GM19238 (cell line): ENCODE measurements around the gene SEMA4F.

Experiments used
- DNase-seq: peaks from one replicate; pipeline ENCODE4 v3.0.0; 2011; ENCODE audit warnings: low spot score; ENCODE audit not compliant: insufficient read length

SEMA4F gene

GRCh38 chr2:74703373-74703772 lies 49.3 kb downstream of the SEMA4F start:
- DNase-seq = no peak

- DNase-seq = no peak
Measured at GRCh38 chr2:74704216-74704615, 50.2 kb downstream of the SEMA4F start.

- DNase-seq = no peak
Measured at GRCh38 chr2:74706741-74707140, 52.7 kb downstream of the SEMA4F start.

- no peak for DNase-seq
Measured at GRCh38 chr2:74707837-74708236, 53.8 kb downstream of the SEMA4F start.

- DNase-seq = no peak
Measured at GRCh38 chr2:74708296-74708695, 54.2 kb downstream of the SEMA4F start.

- DNase-seq = no peak
Measured at GRCh38 chr2:74708883-74709282, 54.8 kb downstream of the SEMA4F start.

GRCh38 chr2:74712223-74713053 lies 58.4 kb downstream of the SEMA4F start:
- no peak for DNase-seq

GRCh38 chr2:74714691-74715080 lies 60.6 kb downstream of the SEMA4F start:
- DNase-seq = no peak

- DNase-seq = peak; percentile 73
Measured at GRCh38 chr2:74715081-74715791, 61.2 kb downstream of the SEMA4F start.

GRCh38 chr2:74715880-74716279 lies 61.8 kb downstream of the SEMA4F start:
- DNase-seq = no peak

GRCh38 chr2:74719066-74719465 lies 65.0 kb downstream of the SEMA4F start:
- no peak for DNase-seq

GRCh38 chr2:74721316-74721715 lies 67.3 kb downstream of the SEMA4F start:
- DNase-seq = no peak

GRCh38 chr2:74724496-74724895 lies 70.4 kb downstream of the SEMA4F start:
- no peak for DNase-seq

GRCh38 chr2:74725287-74725686 lies 71.2 kb downstream of the SEMA4F start:
- DNase-seq = no peak

GRCh38 chr2:74728842-74729241 lies 74.8 kb downstream of the SEMA4F start:
- no peak for DNase-seq

- DNase-seq = no peak
Measured at GRCh38 chr2:74730530-74730929, 76.5 kb downstream of the SEMA4F start.
